Fibroblast of villous mesenchyme (primary cell): ENCODE data around the gene PPFIA4. TPM values are rescaled to one million over a fixed set of nuclear protein-coding genes. Genes with fewer than 3 reads are reported as not detected.

Source experiments
- DNase-seq: peaks from one replicate; pipeline ENCODE4 v3.0.0-alpha.2; 2010; ENCODE audit warnings: low read depth
- H3K4me3 ChIP-seq: 2 replicates; pipeline ENCODE4 v1.5.1; 2011; ENCODE audit warnings: low read depth, mild to moderate bottlenecking, low read length
- CTCF ChIP-seq: IDR thresholded peaks from 2 replicates; pipeline ENCODE4 v1.5.1; 2012; ENCODE audit warnings: low read depth, mild to moderate bottlenecking, low read length; ENCODE audit not compliant: insufficient read depth
- total RNA-seq: library from RNA; depleted of rRNA; stranded (reverse); fragments of >200 nt; gene quantifications from 2 replicates; pipeline ENCODE4 v1.2.3, GENCODE V29; 2012

Gene PPFIA4
- total RNA-seq, 1 donor: 4.3 TPM

- no peak overlapping the region for H3K4me3 ChIP-seq
- TF ChIP-seq CTCF: no peak
- DNase-seq: peak; percentile 24
Observed at GRCh38 chr1:203069030-203069747, 42.9 kb downstream of the PPFIA4 start.

- DNase-seq: no peak
- no peak for TF ChIP-seq CTCF
- no peak overlapping the region for H3K4me3 ChIP-seq
Observed at GRCh38 chr1:203072002-203072602, 45.8 kb downstream of the PPFIA4 start.

- no peak for TF ChIP-seq CTCF
- H3K4me3 ChIP-seq: no peak overlapping the region
- DNase-seq: no peak
Observed at GRCh38 chr1:203072911-203073310, 46.6 kb downstream of the PPFIA4 start.

- DNase-seq: no peak
- TF ChIP-seq CTCF: no peak
- H3K4me3 ChIP-seq: no peak overlapping the region
Observed at GRCh38 chr1:203073469-203073868, 47.2 kb downstream of the PPFIA4 start.

GRCh38 chr1:203074610-203075009 is 48.3 kb downstream of the PPFIA4 start:
- H3K4me3 ChIP-seq: no peak overlapping the region
- TF ChIP-seq CTCF: no peak
- no peak for DNase-seq

- no peak for TF ChIP-seq CTCF
- no peak overlapping the region for H3K4me3 ChIP-seq
- DNase-seq: no peak
Observed at GRCh38 chr1:203075236-203076030, 49.1 kb downstream of the PPFIA4 start.
